ENCODE data around the gene BABAM2. TPM values are rescaled to one million over a fixed set of nuclear protein-coding genes. Genes with fewer than 3 reads are reported as not detected.

BABAM2 gene
- total RNA-seq, 1 experiment from 2014 or later, result 27.1 TPM

DNA sequence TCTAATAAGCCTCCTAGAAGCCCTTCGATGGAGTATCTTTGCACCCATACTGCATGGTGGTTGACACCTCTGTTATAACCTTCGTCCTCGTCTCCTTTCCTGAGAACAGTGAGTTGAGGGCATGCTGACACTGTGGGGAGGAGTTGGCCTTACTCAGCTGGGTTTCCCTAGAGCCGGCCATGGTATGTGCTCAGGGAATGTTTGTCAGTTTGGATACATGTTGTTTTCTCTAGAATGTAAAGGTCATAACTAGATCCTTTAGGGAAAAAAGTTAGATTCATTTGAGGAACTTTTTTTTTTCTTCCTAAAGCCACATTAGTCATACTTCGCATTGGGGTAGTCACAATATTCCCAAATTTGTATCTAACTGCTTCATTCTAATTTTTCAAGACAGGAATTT is 396.1 kb downstream of the BABAM2 start:
- Histone ChIP-seq H2BK15ac (ENCODE audit: low read depth, low read length) (no peak overlapping the region), H3K56ac (ENCODE audit: insufficient read length, low read depth, low read length) (no peak overlapping the region), H2AFZ (ENCODE audit: low read length) (no peak overlapping the region), H3T11ph (ENCODE audit: low read length) (no peak overlapping the region), H2BK5ac (ENCODE audit: insufficient read length, low read length) (no peak overlapping the region), H3K79me2 (ENCODE audit: insufficient read depth, low read length) (no peaks in the 10 kb centered on the region), H3K4ac (ENCODE audit: low read depth, low read length) (no peak overlapping the region), H3K23ac (ENCODE audit: insufficient read length, low read depth, low read length) (no peak overlapping the region), H4K5ac (ENCODE audit: insufficient read length, low read depth, low read length) (no peak overlapping the region), H4K20me1 (ENCODE audit: control insufficient read depth, insufficient read depth, insufficient read length) (no peaks in the 10 kb centered on the region), H3K14ac (ENCODE audit: insufficient read depth, low read length) (no peak overlapping the region), H2AK5ac (ENCODE audit: insufficient read length, low read length) (no peak overlapping the region), H3K9ac (ENCODE audit: extremely low read depth, insufficient read length, low read length) (no peak overlapping the region), H3K9me3 (ENCODE audit: control insufficient read depth, low read depth, low read length) (no peaks in the 10 kb centered on the region), H3K23me2 (ENCODE audit: insufficient read length, low read depth, low read length, poor library complexity, severe bottlenecking) (no peaks in the 10 kb centered on the region), H4K91ac (ENCODE audit: insufficient read length, low read depth, low read length) (no peak overlapping the region), H3K27ac (ENCODE audit: insufficient read length, low read depth, low read length) (no peak overlapping the region), H3K4me1 (ENCODE audit: insufficient read depth, low read length) (no peaks in the 10 kb centered on the region), H3K4me2 (ENCODE audit: insufficient read depth, insufficient read length, low read length) (no peak overlapping the region), H2BK20ac (ENCODE audit: low read depth, low read length, poor library complexity, severe bottlenecking) (no peak overlapping the region), H2BK120ac (ENCODE audit: low read depth, low read length, poor library complexity, severe bottlenecking) (no peak overlapping the region), H3K79me1 (ENCODE audit: insufficient read depth, low read depth, low read length, poor library complexity, severe bottlenecking) (no peaks in the 10 kb centered on the region), H3K27me3 (ENCODE audit: insufficient read depth, low read length) (no peaks in the 10 kb centered on the region), H3K18ac (ENCODE audit: insufficient read length, low read depth, low read length) (no peak overlapping the region), H2BK12ac (ENCODE audit: insufficient read length, low read depth, low read length) (no peak overlapping the region), H4K8ac (replicated peaks; ENCODE audit: insufficient read length, low read depth, low read length) (no peak overlapping the region)
- TF ChIP-seq, protein P1, sequence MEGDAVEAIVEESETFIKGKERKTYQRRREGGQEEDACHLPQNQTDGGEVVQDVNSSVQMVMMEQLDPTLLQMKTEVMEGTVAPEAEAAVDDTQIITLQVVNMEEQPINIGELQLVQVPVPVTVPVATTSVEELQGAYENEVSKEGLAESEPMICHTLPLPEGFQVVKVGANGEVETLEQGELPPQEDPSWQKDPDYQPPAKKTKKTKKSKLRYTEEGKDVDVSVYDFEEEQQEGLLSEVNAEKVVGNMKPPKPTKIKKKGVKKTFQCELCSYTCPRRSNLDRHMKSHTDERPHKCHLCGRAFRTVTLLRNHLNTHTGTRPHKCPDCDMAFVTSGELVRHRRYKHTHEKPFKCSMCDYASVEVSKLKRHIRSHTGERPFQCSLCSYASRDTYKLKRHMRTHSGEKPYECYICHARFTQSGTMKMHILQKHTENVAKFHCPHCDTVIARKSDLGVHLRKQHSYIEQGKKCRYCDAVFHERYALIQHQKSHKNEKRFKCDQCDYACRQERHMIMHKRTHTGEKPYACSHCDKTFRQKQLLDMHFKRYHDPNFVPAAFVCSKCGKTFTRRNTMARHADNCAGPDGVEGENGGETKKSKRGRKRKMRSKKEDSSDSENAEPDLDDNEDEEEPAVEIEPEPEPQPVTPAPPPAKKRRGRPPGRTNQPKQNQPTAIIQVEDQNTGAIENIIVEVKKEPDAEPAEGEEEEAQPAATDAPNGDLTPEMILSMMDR (conservative IDR thresholded peaks at IDR 0.05), result no peak
- peak overlapping the region in 1 of 3 experiments; percentile 46; a peak in 1 of 7 replicates for H3K27ac Mint-ChIP-seq
- peaks cover 0 to 5% of the 10 kb centered on the region in 2 experiments; a peak in 2 of 4 replicates for H3K4me1 Mint-ChIP-seq
- H3K9me3 Mint-ChIP-seq, result no peaks in the 10 kb centered on the region
- DNase-seq, result no peak
- H3K27me3 Mint-ChIP-seq (ENCODE audit: low read depth), result no peaks in the 10 kb centered on the region
- H3K4me3 Mint-ChIP-seq, result no peak overlapping the region
- H3K36me3 Mint-ChIP-seq (ENCODE audit: insufficient read depth in 1 of 3, low read depth in 3 of 3), result no peaks in the 10 kb centered on the region
- no CpG with 5 or more reads among the region's 5 CpGs for WGBS (ENCODE audit: extremely low coverage, insufficient read length, low lambda C conversion rate)

Data from H9 (cell line).